GM23338 (cell line): ENCODE results near the gene XAB2. TPM values are rescaled to one million over a fixed set of nuclear protein-coding genes. Genes with fewer than 3 reads are reported as not detected.

Experiments used
- ATAC-seq: fragments of 200-7000 bp; cut with Tn5 transposase; 3 replicates; pipeline ENCODE4 v1.9.1; 2020
- DNase-seq: peaks from one replicate; pipeline ENCODE4 v3.0.0-alpha.2; 2015; ENCODE audit warnings: low spot score
- H2AFZ ChIP-seq: fragments of 200-600 bp; sonication (generic); 2 replicates; pipeline ENCODE4 v1.8.0; 2016; ENCODE audit warnings: antibody characterized with exemption, mild to moderate bottlenecking, moderate library complexity
- H3F3A ChIP-seq: fragments of 200-600 bp; sonication (generic); replicated peaks from 2 replicates; pipeline ENCODE4 v1.8.0; 2017; ENCODE audit warnings: antibody characterized with exemption, mixed run types, low read depth
- H3K27ac ChIP-seq: fragments of 200-600 bp; sonication (generic); 2 replicates; pipeline ENCODE4 v1.6.1; 2016; ENCODE audit warnings: low read depth
- H3K27me3 ChIP-seq: fragments of 200-600 bp; sonication (generic); 2 replicates; pipeline ENCODE4 v1.8.0; 2016; ENCODE audit warnings: mild to moderate bottlenecking, mixed run types, moderate library complexity; ENCODE audit not compliant: insufficient read depth
- H3K36me3 ChIP-seq: fragments of 200-600 bp; sonication (generic); 2 replicates; pipeline ENCODE4 v1.8.0; 2016; ENCODE audit warnings: mild to moderate bottlenecking; ENCODE audit not compliant: insufficient read depth
- H3K4me1 ChIP-seq: fragments of 200-600 bp; sonication (generic); 2 replicates; pipeline ENCODE4 v1.8.0; 2016; ENCODE audit warnings: mild to moderate bottlenecking, moderate library complexity; ENCODE audit not compliant: insufficient read depth
- H3K4me2 ChIP-seq: fragments of 200-600 bp; sonication (generic); 2 replicates; pipeline ENCODE4 v1.7.1; 2017; ENCODE audit warnings: mixed run types
- H3K4me3 ChIP-seq: fragments of 200-600 bp; sonication (generic); 2 replicates; pipeline ENCODE4 v1.6.1; 2016; ENCODE audit warnings: mixed run types
- H3K79me2 ChIP-seq: fragments of 200-600 bp; sonication (generic); replicated peaks from 2 replicates; pipeline ENCODE4 v1.8.0; 2017; ENCODE audit warnings: mild to moderate bottlenecking; ENCODE audit not compliant: insufficient read depth
- H3K9me2 ChIP-seq: fragments of 200-600 bp; sonication (generic); 2 replicates; pipeline ENCODE4 v1.8.0; 2017; ENCODE audit not compliant: insufficient read depth
- H4K20me1 ChIP-seq: fragments of 200-600 bp; sonication (generic); replicated peaks from 2 replicates; pipeline ENCODE4 v1.8.0; 2017; ENCODE audit warnings: mild to moderate bottlenecking; ENCODE audit not compliant: insufficient read depth
- H3K27ac Mint-ChIP-seq: 2 replicates; pipeline ENCODE4 v1.8.0; 2020; ENCODE audit warnings: inconsistent platforms, mild to moderate bottlenecking, moderate library complexity, mixed read lengths
- H3K27me3 Mint-ChIP-seq: 3 replicates; pipeline ENCODE4 v1.8.0; 2022; ENCODE audit warnings: low read depth, mild to moderate bottlenecking, moderate library complexity, mixed read lengths, inconsistent platforms; ENCODE audit not compliant: insufficient read depth, poor library complexity
- H3K36me3 Mint-ChIP-seq: 3 replicates; pipeline ENCODE4 v1.8.0; 2021; ENCODE audit warnings: low read depth, mild to moderate bottlenecking, inconsistent platforms, moderate library complexity, mixed read lengths
- H3K4me1 Mint-ChIP-seq: 3 replicates; pipeline ENCODE4 v1.8.0; 2020; ENCODE audit warnings: mild to moderate bottlenecking, inconsistent platforms, mixed read lengths
- H3K4me3 Mint-ChIP-seq: 3 replicates; pipeline ENCODE4 v1.8.0; 2021; ENCODE audit warnings: moderate library complexity, mild to moderate bottlenecking, inconsistent platforms, mixed read lengths
- H3K9me3 Mint-ChIP-seq: 3 replicates; pipeline ENCODE4 v1.8.0; 2020; ENCODE audit warnings: moderate library complexity, mild to moderate bottlenecking, inconsistent platforms, mixed read lengths
- CREB1 ChIP-seq: fragments of 250-450 bp; sonication (Bioruptor Pico); IDR thresholded peaks from 2 replicates; pipeline ENCODE4 v1.5.0; 2020; ENCODE audit warnings: low read depth, mild to moderate bottlenecking, moderate library complexity
- CTCF ChIP-seq, 2 experiments: fragments of 200-600 bp in 1 of 2; sonication (generic) in 1 of 2; conservative IDR thresholded peaks; 2 replicates each; pipeline versions ENCODE4 v1.5.1 to v1.6.1; 2016 to 2017; ENCODE audit warnings: antibody characterized with exemption in 2 of 2, low read depth in 2 of 2, mild to moderate bottlenecking in 2 of 2, moderate library complexity in 1 of 2
- ETS1 ChIP-seq: IDR thresholded peaks from 2 replicates; pipeline ENCODE4 v1.6.1; 2016; ENCODE audit warnings: antibody characterized with exemption
- EZH2 ChIP-seq: fragments of 200-600 bp; sonication (generic); IDR thresholded peaks from one replicate; pipeline ENCODE4 v1.8.0; 2017; ENCODE audit warnings: antibody characterized with exemption, mild to moderate bottlenecking, low read depth; ENCODE audit not compliant: unreplicated experiment
- EZH2phosphoT487 ChIP-seq: fragments of 200-600 bp; sonication (generic); IDR thresholded peaks from one replicate; pipeline ENCODE4 v1.8.1; 2018; ENCODE audit warnings: antibody characterized with exemption; ENCODE audit not compliant: unreplicated experiment
- NANOG ChIP-seq: IDR thresholded peaks from 2 replicates; pipeline ENCODE4 v1.6.1; 2016; ENCODE audit warnings: antibody characterized with exemption, borderline replicate concordance
- POLR2AphosphoS5 ChIP-seq: IDR thresholded peaks from 2 replicates; pipeline ENCODE4 v1.6.1; 2016; ENCODE audit warnings: antibody characterized with exemption, low read depth
- REST ChIP-seq: IDR thresholded peaks from one replicate; pipeline ENCODE4 v1.6.1; 2018; ENCODE audit warnings: antibody characterized with exemption; ENCODE audit not compliant: unreplicated experiment
- STAT1 ChIP-seq: IDR thresholded peaks from one replicate; pipeline ENCODE4 v1.6.1; 2016; ENCODE audit warnings: antibody characterized with exemption; ENCODE audit not compliant: unreplicated experiment
- ZNF114 ChIP-seq: fragments of 250-450 bp; sonication (Bioruptor Pico); IDR thresholded peaks from 2 replicates; pipeline ENCODE4 v1.5.0; 2020; ENCODE audit warnings: mild to moderate bottlenecking, moderate library complexity
- ZNF331 ChIP-seq: fragments of 250-450 bp; sonication (Bioruptor Pico); IDR thresholded peaks from 2 replicates; pipeline ENCODE4 v1.5.0; 2020; ENCODE audit warnings: low read depth, mild to moderate bottlenecking, moderate library complexity
- polyA plus RNA-seq: library from polyadenylated mRNA; unstranded; fragments of >200 nt; fragmentation: Nextera tagmentation; extraction: Ambion mirVana; gene quantifications from 2 replicates; pipeline ENCODE4 v1.2.1, GENCODE V29; 2016
- total RNA-seq: library from RNA; depleted of rRNA; stranded (reverse); fragments of >200 nt; shearing (Covaris generic); gene quantifications from 2 replicates; pipeline ENCODE4 v1.2.3, GENCODE V29; 2014
- TF ChIP-seq, protein P1 (sequence below): fragments of 250-450 bp; sonication (Bioruptor Pico); IDR thresholded peaks from 2 replicates; pipeline ENCODE4 v1.5.0; 2020; ENCODE audit warnings: mild to moderate bottlenecking, moderate library complexity

Gene XAB2
- total and polyA plus RNA-seq, 2 experiments from 2014 or later, result 18.4 to 69.0 TPM

GRCh38 chr19:7631577-7631976 lies 2.2 kb upstream of the XAB2 start:
- ATAC-seq, result no peak
- no peak overlapping the region for H2AFZ ChIP-seq
- TF ChIP-seq REST, result no peak
- no peak for TF ChIP-seq CREB1 (CRISPR knock-in tag)
- TF ChIP-seq, protein P1, sequence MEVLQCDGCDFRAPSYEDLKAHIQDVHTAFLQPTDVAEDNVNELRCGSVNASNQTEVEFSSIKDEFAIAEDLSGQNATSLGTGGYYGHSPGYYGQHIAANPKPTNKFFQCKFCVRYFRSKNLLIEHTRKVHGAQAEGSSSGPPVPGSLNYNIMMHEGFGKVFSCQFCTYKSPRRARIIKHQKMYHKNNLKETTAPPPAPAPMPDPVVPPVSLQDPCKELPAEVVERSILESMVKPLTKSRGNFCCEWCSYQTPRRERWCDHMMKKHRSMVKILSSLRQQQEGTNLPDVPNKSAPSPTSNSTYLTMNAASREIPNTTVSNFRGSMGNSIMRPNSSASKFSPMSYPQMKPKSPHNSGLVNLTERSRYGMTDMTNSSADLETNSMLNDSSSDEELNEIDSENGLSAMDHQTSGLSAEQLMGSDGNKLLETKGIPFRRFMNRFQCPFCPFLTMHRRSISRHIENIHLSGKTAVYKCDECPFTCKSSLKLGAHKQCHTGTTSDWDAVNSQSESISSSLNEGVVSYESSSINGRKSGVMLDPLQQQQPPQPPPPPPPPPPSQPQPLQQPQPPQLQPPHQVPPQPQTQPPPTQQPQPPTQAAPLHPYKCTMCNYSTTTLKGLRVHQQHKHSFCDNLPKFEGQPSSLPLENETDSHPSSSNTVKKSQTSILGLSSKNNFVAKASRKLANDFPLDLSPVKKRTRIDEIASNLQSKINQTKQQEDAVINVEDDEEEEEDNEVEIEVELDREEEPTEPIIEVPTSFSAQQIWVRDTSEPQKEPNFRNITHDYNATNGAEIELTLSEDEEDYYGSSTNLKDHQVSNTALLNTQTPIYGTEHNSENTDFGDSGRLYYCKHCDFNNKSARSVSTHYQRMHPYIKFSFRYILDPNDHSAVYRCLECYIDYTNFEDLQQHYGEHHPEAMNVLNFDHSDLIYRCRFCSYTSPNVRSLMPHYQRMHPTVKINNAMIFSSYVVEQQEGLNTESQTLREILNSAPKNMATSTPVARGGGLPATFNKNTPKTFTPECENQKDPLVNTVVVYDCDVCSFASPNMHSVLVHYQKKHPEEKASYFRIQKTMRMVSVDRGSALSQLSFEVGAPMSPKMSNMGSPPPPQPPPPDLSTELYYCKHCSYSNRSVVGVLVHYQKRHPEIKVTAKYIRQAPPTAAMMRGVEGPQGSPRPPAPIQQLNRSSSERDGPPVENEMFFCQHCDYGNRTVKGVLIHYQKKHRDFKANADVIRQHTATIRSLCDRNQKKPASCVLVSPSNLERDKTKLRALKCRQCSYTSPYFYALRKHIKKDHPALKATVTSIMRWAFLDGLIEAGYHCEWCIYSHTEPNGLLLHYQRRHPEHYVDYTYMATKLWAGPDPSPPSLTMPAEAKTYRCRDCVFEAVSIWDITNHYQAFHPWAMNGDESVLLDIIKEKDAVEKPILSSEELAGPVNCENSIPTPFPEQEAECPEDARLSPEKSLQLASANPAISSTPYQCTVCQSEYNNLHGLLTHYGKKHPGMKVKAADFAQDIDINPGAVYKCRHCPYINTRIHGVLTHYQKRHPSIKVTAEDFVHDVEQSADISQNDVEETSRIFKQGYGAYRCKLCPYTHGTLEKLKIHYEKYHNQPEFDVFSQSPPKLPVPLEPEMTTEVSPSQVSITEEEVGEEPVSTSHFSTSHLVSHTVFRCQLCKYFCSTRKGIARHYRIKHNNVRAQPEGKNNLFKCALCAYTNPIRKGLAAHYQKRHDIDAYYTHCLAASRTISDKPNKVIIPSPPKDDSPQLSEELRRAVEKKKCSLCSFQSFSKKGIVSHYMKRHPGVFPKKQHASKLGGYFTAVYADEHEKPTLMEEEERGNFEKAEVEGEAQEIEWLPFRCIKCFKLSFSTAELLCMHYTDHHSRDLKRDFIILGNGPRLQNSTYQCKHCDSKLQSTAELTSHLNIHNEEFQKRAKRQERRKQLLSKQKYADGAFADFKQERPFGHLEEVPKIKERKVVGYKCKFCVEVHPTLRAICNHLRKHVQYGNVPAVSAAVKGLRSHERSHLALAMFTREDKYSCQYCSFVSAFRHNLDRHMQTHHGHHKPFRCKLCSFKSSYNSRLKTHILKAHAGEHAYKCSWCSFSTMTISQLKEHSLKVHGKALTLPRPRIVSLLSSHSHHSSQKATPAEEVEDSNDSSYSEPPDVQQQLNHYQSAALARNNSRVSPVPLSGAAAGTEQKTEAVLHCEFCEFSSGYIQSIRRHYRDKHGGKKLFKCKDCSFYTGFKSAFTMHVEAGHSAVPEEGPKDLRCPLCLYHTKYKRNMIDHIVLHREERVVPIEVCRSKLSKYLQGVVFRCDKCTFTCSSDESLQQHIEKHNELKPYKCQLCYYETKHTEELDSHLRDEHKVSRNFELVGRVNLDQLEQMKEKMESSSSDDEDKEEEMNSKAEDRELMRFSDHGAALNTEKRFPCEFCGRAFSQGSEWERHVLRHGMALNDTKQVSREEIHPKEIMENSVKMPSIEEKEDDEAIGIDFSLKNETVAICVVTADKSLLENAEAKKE (CRISPR knock-in tag), result no peak
- TF ChIP-seq ZNF331 (CRISPR knock-in tag), result no peak
- TF ChIP-seq ETS1, result no peak
- TF ChIP-seq CTCF (conservative IDR thresholded peaks at IDR 0.05; ENCODE audit: low read depth in 2 of 2), result no peak
- TF ChIP-seq EZH2phosphoT487, result no peak
- no peak for TF ChIP-seq NANOG
- no peak for TF ChIP-seq ZNF114 (CRISPR knock-in tag)
- no peak for TF ChIP-seq POLR2AphosphoS5
- TF ChIP-seq EZH2, result no peak
- TF ChIP-seq STAT1, result no peak
- peaks cover 5% of the 10 kb centered on the region; the same call in 2 of the 3 replicates for H3K36me3 Mint-ChIP-seq
- peaks cover 23% of the 10 kb centered on the region for H3K27me3 ChIP-seq
- H3K4me3 ChIP-seq, result no peak overlapping the region
- H3K4me1 ChIP-seq, result peaks cover 14% of the 10 kb centered on the region; the same call in 1 of the 2 replicates
- H3K27ac Mint-ChIP-seq, result no peak overlapping the region
- H3K4me2 ChIP-seq, result no peak overlapping the region
- no peaks in the 10 kb centered on the region; the same call in 1 of the 3 replicates for H3K9me3 Mint-ChIP-seq
- H3K27me3 Mint-ChIP-seq, result peaks cover 25% of the 10 kb centered on the region
- no peak overlapping the region for H3K27ac ChIP-seq
- peaks cover 8% of the 10 kb centered on the region for H4K20me1 ChIP-seq
- H3K36me3 ChIP-seq, result no peaks in the 10 kb centered on the region
- H3K4me3 Mint-ChIP-seq, result peak overlapping the region; percentile 27; the same call in 1 of the 3 replicates
- no peaks in the 10 kb centered on the region for H3F3A ChIP-seq
- no peaks in the 10 kb centered on the region for H3K9me2 ChIP-seq
- no peak for DNase-seq
- peaks cover 41% of the 10 kb centered on the region for H3K79me2 ChIP-seq
- H3K4me1 Mint-ChIP-seq, result peaks cover 16% of the 10 kb centered on the region
